HG03108 (cell line): ENCODE results near the gene HEPACAM.

ENCODE experiments used
- ATAC-seq: cut with Tn5 transposase; IDR thresholded peaks from one replicate; pipeline ENCODE4 v1.9.1; 2021; ENCODE audit warnings: moderate library complexity; ENCODE audit not compliant: unreplicated experiment

The HEPACAM gene

GRCh38 chr11:124870430-124870829 is 65.4 kb downstream of the HEPACAM start:
- no peak for ATAC-seq

- no peak for ATAC-seq
These were observed 65.9 kb downstream of the HEPACAM start for GRCh38 chr11:124869856-124870387.

- no peak for ATAC-seq
These were observed 66.5 kb downstream of the HEPACAM start for GRCh38 chr11:124869331-124869730.
